ENCODE results near the gene AXIN2.

DNA sequence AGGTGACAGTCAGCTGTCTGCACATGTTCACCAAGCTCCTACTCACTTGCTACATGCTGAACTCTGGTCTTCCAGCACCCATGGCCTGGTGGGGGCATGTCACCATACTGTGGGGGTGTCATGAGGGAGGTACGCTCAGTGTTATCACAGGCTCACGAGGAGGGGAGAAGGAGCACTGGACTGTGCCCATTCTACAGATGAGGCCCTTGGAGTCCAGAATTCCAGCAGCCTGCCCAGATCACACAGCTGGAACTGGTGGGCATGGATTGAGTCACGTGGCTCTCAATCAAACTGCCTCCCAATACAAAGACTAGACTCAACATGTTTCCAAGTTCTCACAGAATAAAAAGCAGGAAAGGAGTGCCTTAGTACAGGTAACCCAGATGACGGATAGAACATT, 10.7 kb downstream of the AXIN2 start:
- TF ChIP-seq, protein P1, sequence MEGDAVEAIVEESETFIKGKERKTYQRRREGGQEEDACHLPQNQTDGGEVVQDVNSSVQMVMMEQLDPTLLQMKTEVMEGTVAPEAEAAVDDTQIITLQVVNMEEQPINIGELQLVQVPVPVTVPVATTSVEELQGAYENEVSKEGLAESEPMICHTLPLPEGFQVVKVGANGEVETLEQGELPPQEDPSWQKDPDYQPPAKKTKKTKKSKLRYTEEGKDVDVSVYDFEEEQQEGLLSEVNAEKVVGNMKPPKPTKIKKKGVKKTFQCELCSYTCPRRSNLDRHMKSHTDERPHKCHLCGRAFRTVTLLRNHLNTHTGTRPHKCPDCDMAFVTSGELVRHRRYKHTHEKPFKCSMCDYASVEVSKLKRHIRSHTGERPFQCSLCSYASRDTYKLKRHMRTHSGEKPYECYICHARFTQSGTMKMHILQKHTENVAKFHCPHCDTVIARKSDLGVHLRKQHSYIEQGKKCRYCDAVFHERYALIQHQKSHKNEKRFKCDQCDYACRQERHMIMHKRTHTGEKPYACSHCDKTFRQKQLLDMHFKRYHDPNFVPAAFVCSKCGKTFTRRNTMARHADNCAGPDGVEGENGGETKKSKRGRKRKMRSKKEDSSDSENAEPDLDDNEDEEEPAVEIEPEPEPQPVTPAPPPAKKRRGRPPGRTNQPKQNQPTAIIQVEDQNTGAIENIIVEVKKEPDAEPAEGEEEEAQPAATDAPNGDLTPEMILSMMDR (conservative IDR thresholded peaks at IDR 0.05; ENCODE audit: low read depth, low read length) = no peak
- no peak for TF ChIP-seq EZH2 (IDR thresholded peaks at IDR 0.05; ENCODE audit: borderline replicate concordance, low read depth, low read length, poor library complexity, severe bottlenecking)
